K562 treated with DMSO at 1 percent for 12 hours (cell line): ENCODE results near the gene TRIM73. TPM values are rescaled to one million over a fixed set of nuclear protein-coding genes. Genes with fewer than 3 reads are reported as not detected.

Source experiments
- total RNA-seq: library from RNA; unstranded; fragments of 300-600 nt; gene quantifications from 2 replicates; pipeline ENCODE4 v1.2.3, GENCODE V29; 2022; ENCODE audit not compliant: insufficient read depth

The TRIM73 gene
- 2.1 and 4.8 TPM in 2 replicates for total RNA-seq

DNA sequence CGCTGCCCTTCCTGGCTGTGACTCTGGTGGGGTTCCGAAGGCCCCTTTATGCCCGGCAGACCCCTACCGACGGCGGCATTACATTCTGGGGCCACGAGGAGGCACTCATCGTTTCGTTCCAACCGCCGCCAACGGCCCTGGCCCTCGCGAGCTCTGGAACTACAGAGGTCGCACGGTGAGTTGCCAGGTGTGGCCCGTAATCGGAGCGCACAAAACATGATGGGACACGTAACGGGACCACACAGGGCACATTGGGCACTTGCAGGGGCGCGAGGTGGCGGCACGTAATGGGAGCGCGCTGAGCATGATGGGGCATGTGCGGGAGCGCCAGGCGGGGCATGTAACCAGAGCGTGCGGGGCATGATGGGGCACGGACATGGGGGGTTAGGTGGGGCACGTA, at the start of gene TRIM73:
TRIM73 (plus strand) TSS at position 301 of the 400 bp plus-strand sequence. CDS start 3,305 bp downstream, outside the sequence.

Other genes with a start within 250 kb of the TRIM73 start
- gene POM121C, start 90.7 kb downstream of the TRIM73 start, total RNA-seq, result 20.1 and 80.0 TPM in 2 replicates
- gene SPDYE5, start 96.7 kb downstream of the TRIM73 start, total RNA-seq, result 0.22 TPM in 1 of 2 replicates, not detected in the other